Measurements from ENCODE around the gene SLC5A1. TPM values are rescaled to one million over a fixed set of nuclear protein-coding genes. Genes with fewer than 3 reads are reported as not detected.

The SLC5A1 gene
- total and polyA plus RNA-seq, 2 experiments from 2014 or later, result 0.03 TPM; not detected in 1

DNA sequence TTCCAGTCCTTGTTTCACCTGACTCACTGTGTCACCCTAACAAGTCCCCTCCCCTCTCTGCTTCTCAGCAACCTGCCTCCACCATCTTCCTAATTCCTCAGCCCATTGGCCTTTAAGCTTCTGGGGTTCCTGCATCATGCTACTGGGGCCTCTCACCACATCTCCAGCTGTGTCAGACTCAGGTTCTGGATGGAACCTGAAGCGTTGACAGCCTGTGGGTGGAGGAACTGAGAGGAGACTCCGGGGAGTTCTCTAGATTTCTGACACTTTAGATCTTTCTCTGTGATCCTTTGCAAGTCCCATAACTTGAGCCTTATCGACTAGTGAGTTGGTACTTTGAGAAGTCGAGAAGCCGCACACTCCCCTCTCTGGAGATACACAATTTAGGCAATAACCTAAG, 11.6 kb upstream of the SLC5A1 start (continued):
- TF ChIP-seq, protein P1, sequence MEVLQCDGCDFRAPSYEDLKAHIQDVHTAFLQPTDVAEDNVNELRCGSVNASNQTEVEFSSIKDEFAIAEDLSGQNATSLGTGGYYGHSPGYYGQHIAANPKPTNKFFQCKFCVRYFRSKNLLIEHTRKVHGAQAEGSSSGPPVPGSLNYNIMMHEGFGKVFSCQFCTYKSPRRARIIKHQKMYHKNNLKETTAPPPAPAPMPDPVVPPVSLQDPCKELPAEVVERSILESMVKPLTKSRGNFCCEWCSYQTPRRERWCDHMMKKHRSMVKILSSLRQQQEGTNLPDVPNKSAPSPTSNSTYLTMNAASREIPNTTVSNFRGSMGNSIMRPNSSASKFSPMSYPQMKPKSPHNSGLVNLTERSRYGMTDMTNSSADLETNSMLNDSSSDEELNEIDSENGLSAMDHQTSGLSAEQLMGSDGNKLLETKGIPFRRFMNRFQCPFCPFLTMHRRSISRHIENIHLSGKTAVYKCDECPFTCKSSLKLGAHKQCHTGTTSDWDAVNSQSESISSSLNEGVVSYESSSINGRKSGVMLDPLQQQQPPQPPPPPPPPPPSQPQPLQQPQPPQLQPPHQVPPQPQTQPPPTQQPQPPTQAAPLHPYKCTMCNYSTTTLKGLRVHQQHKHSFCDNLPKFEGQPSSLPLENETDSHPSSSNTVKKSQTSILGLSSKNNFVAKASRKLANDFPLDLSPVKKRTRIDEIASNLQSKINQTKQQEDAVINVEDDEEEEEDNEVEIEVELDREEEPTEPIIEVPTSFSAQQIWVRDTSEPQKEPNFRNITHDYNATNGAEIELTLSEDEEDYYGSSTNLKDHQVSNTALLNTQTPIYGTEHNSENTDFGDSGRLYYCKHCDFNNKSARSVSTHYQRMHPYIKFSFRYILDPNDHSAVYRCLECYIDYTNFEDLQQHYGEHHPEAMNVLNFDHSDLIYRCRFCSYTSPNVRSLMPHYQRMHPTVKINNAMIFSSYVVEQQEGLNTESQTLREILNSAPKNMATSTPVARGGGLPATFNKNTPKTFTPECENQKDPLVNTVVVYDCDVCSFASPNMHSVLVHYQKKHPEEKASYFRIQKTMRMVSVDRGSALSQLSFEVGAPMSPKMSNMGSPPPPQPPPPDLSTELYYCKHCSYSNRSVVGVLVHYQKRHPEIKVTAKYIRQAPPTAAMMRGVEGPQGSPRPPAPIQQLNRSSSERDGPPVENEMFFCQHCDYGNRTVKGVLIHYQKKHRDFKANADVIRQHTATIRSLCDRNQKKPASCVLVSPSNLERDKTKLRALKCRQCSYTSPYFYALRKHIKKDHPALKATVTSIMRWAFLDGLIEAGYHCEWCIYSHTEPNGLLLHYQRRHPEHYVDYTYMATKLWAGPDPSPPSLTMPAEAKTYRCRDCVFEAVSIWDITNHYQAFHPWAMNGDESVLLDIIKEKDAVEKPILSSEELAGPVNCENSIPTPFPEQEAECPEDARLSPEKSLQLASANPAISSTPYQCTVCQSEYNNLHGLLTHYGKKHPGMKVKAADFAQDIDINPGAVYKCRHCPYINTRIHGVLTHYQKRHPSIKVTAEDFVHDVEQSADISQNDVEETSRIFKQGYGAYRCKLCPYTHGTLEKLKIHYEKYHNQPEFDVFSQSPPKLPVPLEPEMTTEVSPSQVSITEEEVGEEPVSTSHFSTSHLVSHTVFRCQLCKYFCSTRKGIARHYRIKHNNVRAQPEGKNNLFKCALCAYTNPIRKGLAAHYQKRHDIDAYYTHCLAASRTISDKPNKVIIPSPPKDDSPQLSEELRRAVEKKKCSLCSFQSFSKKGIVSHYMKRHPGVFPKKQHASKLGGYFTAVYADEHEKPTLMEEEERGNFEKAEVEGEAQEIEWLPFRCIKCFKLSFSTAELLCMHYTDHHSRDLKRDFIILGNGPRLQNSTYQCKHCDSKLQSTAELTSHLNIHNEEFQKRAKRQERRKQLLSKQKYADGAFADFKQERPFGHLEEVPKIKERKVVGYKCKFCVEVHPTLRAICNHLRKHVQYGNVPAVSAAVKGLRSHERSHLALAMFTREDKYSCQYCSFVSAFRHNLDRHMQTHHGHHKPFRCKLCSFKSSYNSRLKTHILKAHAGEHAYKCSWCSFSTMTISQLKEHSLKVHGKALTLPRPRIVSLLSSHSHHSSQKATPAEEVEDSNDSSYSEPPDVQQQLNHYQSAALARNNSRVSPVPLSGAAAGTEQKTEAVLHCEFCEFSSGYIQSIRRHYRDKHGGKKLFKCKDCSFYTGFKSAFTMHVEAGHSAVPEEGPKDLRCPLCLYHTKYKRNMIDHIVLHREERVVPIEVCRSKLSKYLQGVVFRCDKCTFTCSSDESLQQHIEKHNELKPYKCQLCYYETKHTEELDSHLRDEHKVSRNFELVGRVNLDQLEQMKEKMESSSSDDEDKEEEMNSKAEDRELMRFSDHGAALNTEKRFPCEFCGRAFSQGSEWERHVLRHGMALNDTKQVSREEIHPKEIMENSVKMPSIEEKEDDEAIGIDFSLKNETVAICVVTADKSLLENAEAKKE (CRISPR knock-in tag; IDR thresholded peaks at IDR 0.05), result no peak

DNA sequence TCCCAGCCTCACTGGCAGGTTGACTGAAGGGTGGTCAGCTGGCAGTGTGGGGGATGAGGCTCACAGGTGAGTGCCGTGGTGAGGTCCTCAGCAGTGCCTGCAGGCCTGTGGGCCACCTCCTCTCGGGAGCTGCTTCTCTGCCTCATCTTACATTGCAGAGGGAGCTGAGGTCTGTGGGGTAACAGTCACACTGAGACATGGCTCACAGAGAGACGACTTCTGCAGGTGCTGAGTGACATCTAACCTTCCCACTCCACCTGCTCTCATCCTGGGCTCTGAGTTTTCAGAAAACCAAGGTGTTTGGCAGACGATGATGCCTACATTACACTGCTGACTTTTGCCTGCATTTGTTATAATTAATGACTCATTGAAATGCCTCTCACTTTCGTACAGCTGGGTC, 8.8 kb upstream of the SLC5A1 start:
- H3K27ac ChIP-seq (ENCODE audit: low read depth), result no peak overlapping the region
- H3K79me2 ChIP-seq (replicated peaks; ENCODE audit: insufficient read depth), result no peaks in the 10 kb centered on the region
- Mint-ChIP-seq H3K4me3 (no peak overlapping the region), H3K27me3 (ENCODE audit: insufficient read depth, low read depth, poor library complexity) (peaks cover 7% of the 10 kb centered on the region), H3K36me3 (ENCODE audit: low read depth) (no peaks in the 10 kb centered on the region), H3K9me3 (no peaks in the 10 kb centered on the region), H3K4me1 (no peaks in the 10 kb centered on the region), H3K27ac (no peak overlapping the region)
- no peak overlapping the region for H3K4me3 ChIP-seq
- DNase-seq (ENCODE audit: low spot score) (no peak), ATAC-seq (no peak)
- H4K20me1 ChIP-seq (replicated peaks; ENCODE audit: insufficient read depth), result no peaks in the 10 kb centered on the region
- peaks cover 5% of the 10 kb centered on the region; the same call in 1 of the 2 replicates for H3K9me2 ChIP-seq (ENCODE audit: insufficient read depth)
- H3K36me3 ChIP-seq (ENCODE audit: insufficient read depth), result no peaks in the 10 kb centered on the region
- no peak overlapping the region for H3K4me2 ChIP-seq
- TF ChIP-seq ZNF331 (CRISPR knock-in tag; IDR thresholded peaks at IDR 0.05; ENCODE audit: low read depth) (no peak), ETS1 (IDR thresholded peaks at IDR 0.05) (no peak)
- H2AFZ ChIP-seq, result no peak overlapping the region
- H3F3A ChIP-seq (replicated peaks; ENCODE audit: low read depth), result no peaks in the 10 kb centered on the region
- H3K4me1 ChIP-seq (ENCODE audit: insufficient read depth), result no peaks in the 10 kb centered on the region
- H3K27me3 ChIP-seq (ENCODE audit: insufficient read depth), result no peaks in the 10 kb centered on the region

All from GM23338 (cell line).